GM23338 (cell line): ENCODE data around the gene ERC2. TPM values are rescaled to one million over a fixed set of nuclear protein-coding genes. Genes with fewer than 3 reads are reported as not detected.

ENCODE experiments used
- ATAC-seq: fragments of 200-7000 bp; cut with Tn5 transposase; 3 replicates; pipeline ENCODE4 v1.9.1; 2020
- DNase-seq: peaks from one replicate; pipeline ENCODE4 v3.0.0-alpha.2; 2015; ENCODE audit warnings: low spot score
- H2AFZ ChIP-seq: fragments of 200-600 bp; sonication (generic); 2 replicates; pipeline ENCODE4 v1.8.0; 2016; ENCODE audit warnings: antibody characterized with exemption, mild to moderate bottlenecking, moderate library complexity
- H3F3A ChIP-seq: fragments of 200-600 bp; sonication (generic); replicated peaks from 2 replicates; pipeline ENCODE4 v1.8.0; 2017; ENCODE audit warnings: antibody characterized with exemption, mixed run types, low read depth
- H3K27ac ChIP-seq: fragments of 200-600 bp; sonication (generic); 2 replicates; pipeline ENCODE4 v1.6.1; 2016; ENCODE audit warnings: low read depth
- H3K27me3 ChIP-seq: fragments of 200-600 bp; sonication (generic); 2 replicates; pipeline ENCODE4 v1.8.0; 2016; ENCODE audit warnings: mild to moderate bottlenecking, mixed run types, moderate library complexity; ENCODE audit not compliant: insufficient read depth
- H3K36me3 ChIP-seq: fragments of 200-600 bp; sonication (generic); 2 replicates; pipeline ENCODE4 v1.8.0; 2016; ENCODE audit warnings: mild to moderate bottlenecking; ENCODE audit not compliant: insufficient read depth
- H3K4me1 ChIP-seq: fragments of 200-600 bp; sonication (generic); 2 replicates; pipeline ENCODE4 v1.8.0; 2016; ENCODE audit warnings: mild to moderate bottlenecking, moderate library complexity; ENCODE audit not compliant: insufficient read depth
- H3K4me2 ChIP-seq: fragments of 200-600 bp; sonication (generic); 2 replicates; pipeline ENCODE4 v1.7.1; 2017; ENCODE audit warnings: mixed run types
- H3K4me3 ChIP-seq: fragments of 200-600 bp; sonication (generic); 2 replicates; pipeline ENCODE4 v1.6.1; 2016; ENCODE audit warnings: mixed run types
- H3K79me2 ChIP-seq: fragments of 200-600 bp; sonication (generic); replicated peaks from 2 replicates; pipeline ENCODE4 v1.8.0; 2017; ENCODE audit warnings: mild to moderate bottlenecking; ENCODE audit not compliant: insufficient read depth
- H3K9me2 ChIP-seq: fragments of 200-600 bp; sonication (generic); 2 replicates; pipeline ENCODE4 v1.8.0; 2017; ENCODE audit not compliant: insufficient read depth
- H4K20me1 ChIP-seq: fragments of 200-600 bp; sonication (generic); replicated peaks from 2 replicates; pipeline ENCODE4 v1.8.0; 2017; ENCODE audit warnings: mild to moderate bottlenecking; ENCODE audit not compliant: insufficient read depth
- H3K27ac Mint-ChIP-seq: 2 replicates; pipeline ENCODE4 v1.8.0; 2020; ENCODE audit warnings: inconsistent platforms, mild to moderate bottlenecking, moderate library complexity, mixed read lengths
- H3K27me3 Mint-ChIP-seq: 3 replicates; pipeline ENCODE4 v1.8.0; 2022; ENCODE audit warnings: low read depth, mild to moderate bottlenecking, moderate library complexity, mixed read lengths, inconsistent platforms; ENCODE audit not compliant: insufficient read depth, poor library complexity
- H3K36me3 Mint-ChIP-seq: 3 replicates; pipeline ENCODE4 v1.8.0; 2021; ENCODE audit warnings: low read depth, mild to moderate bottlenecking, inconsistent platforms, moderate library complexity, mixed read lengths
- H3K4me1 Mint-ChIP-seq: 3 replicates; pipeline ENCODE4 v1.8.0; 2020; ENCODE audit warnings: mild to moderate bottlenecking, inconsistent platforms, mixed read lengths
- H3K4me3 Mint-ChIP-seq: 3 replicates; pipeline ENCODE4 v1.8.0; 2021; ENCODE audit warnings: moderate library complexity, mild to moderate bottlenecking, inconsistent platforms, mixed read lengths
- H3K9me3 Mint-ChIP-seq: 3 replicates; pipeline ENCODE4 v1.8.0; 2020; ENCODE audit warnings: moderate library complexity, mild to moderate bottlenecking, inconsistent platforms, mixed read lengths
- CREB1 ChIP-seq: fragments of 250-450 bp; sonication (Bioruptor Pico); IDR thresholded peaks from 2 replicates; pipeline ENCODE4 v1.5.0; 2020; ENCODE audit warnings: low read depth, mild to moderate bottlenecking, moderate library complexity
- EZH2 ChIP-seq: fragments of 200-600 bp; sonication (generic); IDR thresholded peaks from one replicate; pipeline ENCODE4 v1.8.0; 2017; ENCODE audit warnings: antibody characterized with exemption, mild to moderate bottlenecking, low read depth; ENCODE audit not compliant: unreplicated experiment
- POLR2AphosphoS5 ChIP-seq: IDR thresholded peaks from 2 replicates; pipeline ENCODE4 v1.6.1; 2016; ENCODE audit warnings: antibody characterized with exemption, low read depth
- STAT1 ChIP-seq: IDR thresholded peaks from one replicate; pipeline ENCODE4 v1.6.1; 2016; ENCODE audit warnings: antibody characterized with exemption; ENCODE audit not compliant: unreplicated experiment
- ZNF114 ChIP-seq: fragments of 250-450 bp; sonication (Bioruptor Pico); IDR thresholded peaks from 2 replicates; pipeline ENCODE4 v1.5.0; 2020; ENCODE audit warnings: mild to moderate bottlenecking, moderate library complexity
- polyA plus RNA-seq: library from polyadenylated mRNA; unstranded; fragments of >200 nt; fragmentation: Nextera tagmentation; extraction: Ambion mirVana; gene quantifications from 2 replicates; pipeline ENCODE4 v1.2.1, GENCODE V29; 2016
- total RNA-seq: library from RNA; depleted of rRNA; stranded (reverse); fragments of >200 nt; shearing (Covaris generic); gene quantifications from 2 replicates; pipeline ENCODE4 v1.2.3, GENCODE V29; 2014
- TF ChIP-seq, protein P1 (sequence below): IDR thresholded peaks from 2 replicates; pipeline ENCODE4 v1.6.1; 2016; ENCODE audit warnings: antibody characterized with exemption
- TF ChIP-seq, protein P2 (sequence below): fragments of 250-450 bp; sonication (Bioruptor Pico); IDR thresholded peaks from 2 replicates; pipeline ENCODE4 v1.5.0; 2020; ENCODE audit warnings: mild to moderate bottlenecking, moderate library complexity
- TF ChIP-seq, protein P3 (sequence below): IDR thresholded peaks from one replicate; pipeline ENCODE4 v1.6.1; 2018; ENCODE audit warnings: antibody characterized with exemption; ENCODE audit not compliant: unreplicated experiment

The ERC2 gene
- total and polyA plus RNA-seq, 2 experiments from 2014 or later: 11.8 to 13.7 TPM

GRCh38 chr3:55646121-55646520, 822.1 kb downstream of the ERC2 start:
- Mint-ChIP-seq H3K4me3 (no peak overlapping the region), H3K27me3 (peaks cover 16% of the 10 kb centered on the region)
- TF ChIP-seq, protein P1, sequence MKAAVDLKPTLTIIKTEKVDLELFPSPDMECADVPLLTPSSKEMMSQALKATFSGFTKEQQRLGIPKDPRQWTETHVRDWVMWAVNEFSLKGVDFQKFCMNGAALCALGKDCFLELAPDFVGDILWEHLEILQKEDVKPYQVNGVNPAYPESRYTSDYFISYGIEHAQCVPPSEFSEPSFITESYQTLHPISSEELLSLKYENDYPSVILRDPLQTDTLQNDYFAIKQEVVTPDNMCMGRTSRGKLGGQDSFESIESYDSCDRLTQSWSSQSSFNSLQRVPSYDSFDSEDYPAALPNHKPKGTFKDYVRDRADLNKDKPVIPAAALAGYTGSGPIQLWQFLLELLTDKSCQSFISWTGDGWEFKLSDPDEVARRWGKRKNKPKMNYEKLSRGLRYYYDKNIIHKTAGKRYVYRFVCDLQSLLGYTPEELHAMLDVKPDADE: no peak
- TF ChIP-seq, protein P2, sequence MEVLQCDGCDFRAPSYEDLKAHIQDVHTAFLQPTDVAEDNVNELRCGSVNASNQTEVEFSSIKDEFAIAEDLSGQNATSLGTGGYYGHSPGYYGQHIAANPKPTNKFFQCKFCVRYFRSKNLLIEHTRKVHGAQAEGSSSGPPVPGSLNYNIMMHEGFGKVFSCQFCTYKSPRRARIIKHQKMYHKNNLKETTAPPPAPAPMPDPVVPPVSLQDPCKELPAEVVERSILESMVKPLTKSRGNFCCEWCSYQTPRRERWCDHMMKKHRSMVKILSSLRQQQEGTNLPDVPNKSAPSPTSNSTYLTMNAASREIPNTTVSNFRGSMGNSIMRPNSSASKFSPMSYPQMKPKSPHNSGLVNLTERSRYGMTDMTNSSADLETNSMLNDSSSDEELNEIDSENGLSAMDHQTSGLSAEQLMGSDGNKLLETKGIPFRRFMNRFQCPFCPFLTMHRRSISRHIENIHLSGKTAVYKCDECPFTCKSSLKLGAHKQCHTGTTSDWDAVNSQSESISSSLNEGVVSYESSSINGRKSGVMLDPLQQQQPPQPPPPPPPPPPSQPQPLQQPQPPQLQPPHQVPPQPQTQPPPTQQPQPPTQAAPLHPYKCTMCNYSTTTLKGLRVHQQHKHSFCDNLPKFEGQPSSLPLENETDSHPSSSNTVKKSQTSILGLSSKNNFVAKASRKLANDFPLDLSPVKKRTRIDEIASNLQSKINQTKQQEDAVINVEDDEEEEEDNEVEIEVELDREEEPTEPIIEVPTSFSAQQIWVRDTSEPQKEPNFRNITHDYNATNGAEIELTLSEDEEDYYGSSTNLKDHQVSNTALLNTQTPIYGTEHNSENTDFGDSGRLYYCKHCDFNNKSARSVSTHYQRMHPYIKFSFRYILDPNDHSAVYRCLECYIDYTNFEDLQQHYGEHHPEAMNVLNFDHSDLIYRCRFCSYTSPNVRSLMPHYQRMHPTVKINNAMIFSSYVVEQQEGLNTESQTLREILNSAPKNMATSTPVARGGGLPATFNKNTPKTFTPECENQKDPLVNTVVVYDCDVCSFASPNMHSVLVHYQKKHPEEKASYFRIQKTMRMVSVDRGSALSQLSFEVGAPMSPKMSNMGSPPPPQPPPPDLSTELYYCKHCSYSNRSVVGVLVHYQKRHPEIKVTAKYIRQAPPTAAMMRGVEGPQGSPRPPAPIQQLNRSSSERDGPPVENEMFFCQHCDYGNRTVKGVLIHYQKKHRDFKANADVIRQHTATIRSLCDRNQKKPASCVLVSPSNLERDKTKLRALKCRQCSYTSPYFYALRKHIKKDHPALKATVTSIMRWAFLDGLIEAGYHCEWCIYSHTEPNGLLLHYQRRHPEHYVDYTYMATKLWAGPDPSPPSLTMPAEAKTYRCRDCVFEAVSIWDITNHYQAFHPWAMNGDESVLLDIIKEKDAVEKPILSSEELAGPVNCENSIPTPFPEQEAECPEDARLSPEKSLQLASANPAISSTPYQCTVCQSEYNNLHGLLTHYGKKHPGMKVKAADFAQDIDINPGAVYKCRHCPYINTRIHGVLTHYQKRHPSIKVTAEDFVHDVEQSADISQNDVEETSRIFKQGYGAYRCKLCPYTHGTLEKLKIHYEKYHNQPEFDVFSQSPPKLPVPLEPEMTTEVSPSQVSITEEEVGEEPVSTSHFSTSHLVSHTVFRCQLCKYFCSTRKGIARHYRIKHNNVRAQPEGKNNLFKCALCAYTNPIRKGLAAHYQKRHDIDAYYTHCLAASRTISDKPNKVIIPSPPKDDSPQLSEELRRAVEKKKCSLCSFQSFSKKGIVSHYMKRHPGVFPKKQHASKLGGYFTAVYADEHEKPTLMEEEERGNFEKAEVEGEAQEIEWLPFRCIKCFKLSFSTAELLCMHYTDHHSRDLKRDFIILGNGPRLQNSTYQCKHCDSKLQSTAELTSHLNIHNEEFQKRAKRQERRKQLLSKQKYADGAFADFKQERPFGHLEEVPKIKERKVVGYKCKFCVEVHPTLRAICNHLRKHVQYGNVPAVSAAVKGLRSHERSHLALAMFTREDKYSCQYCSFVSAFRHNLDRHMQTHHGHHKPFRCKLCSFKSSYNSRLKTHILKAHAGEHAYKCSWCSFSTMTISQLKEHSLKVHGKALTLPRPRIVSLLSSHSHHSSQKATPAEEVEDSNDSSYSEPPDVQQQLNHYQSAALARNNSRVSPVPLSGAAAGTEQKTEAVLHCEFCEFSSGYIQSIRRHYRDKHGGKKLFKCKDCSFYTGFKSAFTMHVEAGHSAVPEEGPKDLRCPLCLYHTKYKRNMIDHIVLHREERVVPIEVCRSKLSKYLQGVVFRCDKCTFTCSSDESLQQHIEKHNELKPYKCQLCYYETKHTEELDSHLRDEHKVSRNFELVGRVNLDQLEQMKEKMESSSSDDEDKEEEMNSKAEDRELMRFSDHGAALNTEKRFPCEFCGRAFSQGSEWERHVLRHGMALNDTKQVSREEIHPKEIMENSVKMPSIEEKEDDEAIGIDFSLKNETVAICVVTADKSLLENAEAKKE: no peak

DNA sequence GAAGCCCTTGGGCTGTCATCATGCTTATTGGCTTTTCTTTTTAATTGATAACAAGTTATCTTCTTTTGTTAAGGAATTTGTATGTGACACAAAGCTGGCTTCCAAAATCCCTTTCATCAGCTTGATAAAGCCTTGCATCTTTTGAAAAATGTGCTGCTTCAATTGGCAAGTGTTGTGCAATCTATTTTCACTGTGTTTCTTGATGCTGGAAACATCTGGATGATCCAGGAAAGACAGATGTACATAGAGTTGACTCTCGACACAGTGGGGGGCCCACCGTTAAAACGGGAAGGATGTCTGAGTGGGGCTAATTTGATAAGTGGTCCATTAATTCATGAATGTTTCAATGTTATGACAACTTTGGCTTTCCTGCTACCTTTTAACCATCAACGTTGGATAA, 822.8 kb downstream of the ERC2 start:
- ATAC-seq: no peak
- TF ChIP-seq EZH2: no peak
- no peak for TF ChIP-seq ZNF114 (CRISPR knock-in tag)
- TF ChIP-seq CREB1 (CRISPR knock-in tag): no peak
- TF ChIP-seq POLR2AphosphoS5: no peak
- TF ChIP-seq, protein P3, sequence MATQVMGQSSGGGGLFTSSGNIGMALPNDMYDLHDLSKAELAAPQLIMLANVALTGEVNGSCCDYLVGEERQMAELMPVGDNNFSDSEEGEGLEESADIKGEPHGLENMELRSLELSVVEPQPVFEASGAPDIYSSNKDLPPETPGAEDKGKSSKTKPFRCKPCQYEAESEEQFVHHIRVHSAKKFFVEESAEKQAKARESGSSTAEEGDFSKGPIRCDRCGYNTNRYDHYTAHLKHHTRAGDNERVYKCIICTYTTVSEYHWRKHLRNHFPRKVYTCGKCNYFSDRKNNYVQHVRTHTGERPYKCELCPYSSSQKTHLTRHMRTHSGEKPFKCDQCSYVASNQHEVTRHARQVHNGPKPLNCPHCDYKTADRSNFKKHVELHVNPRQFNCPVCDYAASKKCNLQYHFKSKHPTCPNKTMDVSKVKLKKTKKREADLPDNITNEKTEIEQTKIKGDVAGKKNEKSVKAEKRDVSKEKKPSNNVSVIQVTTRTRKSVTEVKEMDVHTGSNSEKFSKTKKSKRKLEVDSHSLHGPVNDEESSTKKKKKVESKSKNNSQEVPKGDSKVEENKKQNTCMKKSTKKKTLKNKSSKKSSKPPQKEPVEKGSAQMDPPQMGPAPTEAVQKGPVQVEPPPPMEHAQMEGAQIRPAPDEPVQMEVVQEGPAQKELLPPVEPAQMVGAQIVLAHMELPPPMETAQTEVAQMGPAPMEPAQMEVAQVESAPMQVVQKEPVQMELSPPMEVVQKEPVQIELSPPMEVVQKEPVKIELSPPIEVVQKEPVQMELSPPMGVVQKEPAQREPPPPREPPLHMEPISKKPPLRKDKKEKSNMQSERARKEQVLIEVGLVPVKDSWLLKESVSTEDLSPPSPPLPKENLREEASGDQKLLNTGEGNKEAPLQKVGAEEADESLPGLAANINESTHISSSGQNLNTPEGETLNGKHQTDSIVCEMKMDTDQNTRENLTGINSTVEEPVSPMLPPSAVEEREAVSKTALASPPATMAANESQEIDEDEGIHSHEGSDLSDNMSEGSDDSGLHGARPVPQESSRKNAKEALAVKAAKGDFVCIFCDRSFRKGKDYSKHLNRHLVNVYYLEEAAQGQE: no peak
- TF ChIP-seq STAT1: no peak

More at GRCh38 chr3:55646121-55646520, 822.1 kb downstream of the ERC2 start:
- Mint-ChIP-seq H3K36me3 (no peaks in the 10 kb centered on the region), H3K9me3 (no peaks in the 10 kb centered on the region; the same call in 2 of the 3 replicates), H3K27ac (no peak overlapping the region), H3K4me1 (peaks cover 50% of the 10 kb centered on the region)
- H3F3A ChIP-seq: no peaks in the 10 kb centered on the region
- no peak overlapping the region for H2AFZ ChIP-seq
- no peaks in the 10 kb centered on the region for H4K20me1 ChIP-seq
- no peak overlapping the region for H3K4me3 ChIP-seq
- no peaks in the 10 kb centered on the region for H3K9me2 ChIP-seq
- H3K79me2 ChIP-seq: no peaks in the 10 kb centered on the region
- DNase-seq (no peak), ATAC-seq (no peak)
- no peaks in the 10 kb centered on the region for H3K27me3 ChIP-seq
- H3K4me1 ChIP-seq: peaks cover 43% of the 10 kb centered on the region
- no peak overlapping the region for H3K27ac ChIP-seq
- no peak overlapping the region; the same call in 1 of the 2 replicates for H3K4me2 ChIP-seq
- H3K36me3 ChIP-seq: no peaks in the 10 kb centered on the region

More for the DNA sequence above, 822.8 kb downstream of the ERC2 start:
- Histone ChIP-seq H4K20me1 (no peaks in the 10 kb centered on the region), H3K36me3 (no peaks in the 10 kb centered on the region), H3K4me3 (no peak overlapping the region), H3K27ac (no peak overlapping the region), H3K4me2 (no peak overlapping the region; the same call in 1 of the 2 replicates), H3F3A (no peaks in the 10 kb centered on the region), H3K27me3 (no peaks in the 10 kb centered on the region), H3K4me1 (peaks cover 41% of the 10 kb centered on the region), H2AFZ (no peak overlapping the region), H3K9me2 (peaks cover 2% of the 10 kb centered on the region; the same call in 1 of the 2 replicates), H3K79me2 (no peaks in the 10 kb centered on the region)
- Mint-ChIP-seq H3K4me1 (peaks cover 48% of the 10 kb centered on the region), H3K4me3 (no peak overlapping the region), H3K27ac (no peak overlapping the region), H3K36me3 (no peaks in the 10 kb centered on the region), H3K27me3 (peaks cover 16% of the 10 kb centered on the region), H3K9me3 (no peaks in the 10 kb centered on the region; the same call in 2 of the 3 replicates)
- DNase-seq: no peak
